Measurements from ENCODE around the gene ERC2. TPM values are rescaled to one million over a fixed set of nuclear protein-coding genes. Genes with fewer than 3 reads are reported as not detected.

ERC2 gene
- total RNA-seq, 2 donors from 2014 or later, result 0.21 to 0.30 TPM

- Histone ChIP-seq H3K4me3 (no peak overlapping the region), H3K27ac (no peak overlapping the region), H3K9ac (ENCODE audit: low read depth in 2 of 2, low read length in 2 of 2) (no peak overlapping the region), H3K9me3 (no peaks in the 10 kb centered on the region), H3K36me3 (no peaks in the 10 kb centered on the region), H3K4me1 (no peaks in the 10 kb centered on the region), H3K27me3 (no peaks in the 10 kb centered on the region)
- TF ChIP-seq CTCF (IDR thresholded peaks at IDR 0.05), result no peak
- intact Hi-C loops (cut with DNase I), result no loop called here
- no peak for DNase-seq
Observed at GRCh38 chr3:56089739-56090138, 378.5 kb downstream of the ERC2 start.

- H3K36me3 ChIP-seq, result no peaks in the 10 kb centered on the region
- H3K27ac ChIP-seq, result no peak overlapping the region
- no peak overlapping the region for H3K4me3 ChIP-seq
- intact Hi-C loops (cut with DNase I), result no loop called here
- no peak for TF ChIP-seq CTCF (IDR thresholded peaks at IDR 0.05)
- DNase-seq, result no peak
- H3K27me3 ChIP-seq, result no peaks in the 10 kb centered on the region
- no peaks in the 10 kb centered on the region for H3K4me1 ChIP-seq
- H3K9me3 ChIP-seq, result no peaks in the 10 kb centered on the region
- no peak overlapping the region for H3K9ac ChIP-seq (ENCODE audit: low read depth in 2 of 2, low read length in 2 of 2)
Observed at GRCh38 chr3:56087451-56088053, 380.7 kb downstream of the ERC2 start.

GRCh38 chr3:56086355-56086754, 381.9 kb downstream of the ERC2 start:
- intact Hi-C loops (cut with DNase I), result no loop called here
- Histone ChIP-seq H3K9ac (ENCODE audit: low read depth in 2 of 2, low read length in 2 of 2) (no peak overlapping the region), H3K36me3 (no peaks in the 10 kb centered on the region), H3K27ac (no peak overlapping the region), H3K4me1 (no peaks in the 10 kb centered on the region), H3K9me3 (no peaks in the 10 kb centered on the region), H3K4me3 (no peak overlapping the region), H3K27me3 (no peaks in the 10 kb centered on the region)
- TF ChIP-seq CTCF (IDR thresholded peaks at IDR 0.05), result no peak
- DNase-seq, result no peak

GRCh38 chr3:56081246-56081645, 387.0 kb downstream of the ERC2 start:
- H3K36me3 ChIP-seq, result no peaks in the 10 kb centered on the region
- no peaks in the 10 kb centered on the region for H3K4me1 ChIP-seq
- H3K27ac ChIP-seq, result no peak overlapping the region
- no peak overlapping the region for H3K4me3 ChIP-seq
- no peak overlapping the region for H3K9ac ChIP-seq (ENCODE audit: low read depth in 2 of 2, low read length in 2 of 2)
- H3K9me3 ChIP-seq, result no peaks in the 10 kb centered on the region
- intact Hi-C loops (cut with DNase I), result no loop called here
- no peaks in the 10 kb centered on the region for H3K27me3 ChIP-seq
- TF ChIP-seq CTCF (IDR thresholded peaks at IDR 0.05), result no peak
- DNase-seq, result no peak

GRCh38 chr3:56076746-56077145, 391.5 kb downstream of the ERC2 start:
- no peak overlapping the region for H3K4me3 ChIP-seq
- DNase-seq, result no peak
- no peaks in the 10 kb centered on the region for H3K27me3 ChIP-seq
- TF ChIP-seq CTCF (IDR thresholded peaks at IDR 0.05), result no peak
- no peaks in the 10 kb centered on the region for H3K36me3 ChIP-seq
- H3K9ac ChIP-seq (ENCODE audit: low read depth in 2 of 2, low read length in 2 of 2), result no peak overlapping the region
- no peaks in the 10 kb centered on the region for H3K4me1 ChIP-seq
- H3K9me3 ChIP-seq, result no peaks in the 10 kb centered on the region
- intact Hi-C loops (cut with DNase I), result no loop called here
- no peak overlapping the region for H3K27ac ChIP-seq
